Measurements from ENCODE around the gene GLI2. TPM values are rescaled to one million over a fixed set of nuclear protein-coding genes. Genes with fewer than 3 reads are reported as not detected.

Gene GLI2
- polyA plus RNA-seq, 1 experiment: 8.1 TPM

- ChIA-PET CTCF (no interaction called here), POLR2A (no interaction called here)
- DNase-seq (ENCODE audit: low read depth): no peak
- H3K36me3 ChIP-seq (ENCODE audit: control insufficient read depth, insufficient read depth, low read length): peaks cover 1% of the 10 kb centered on the region
- no peaks in the 10 kb centered on the region for H3K27me3 ChIP-seq (ENCODE audit: control insufficient read depth, insufficient read depth, low read length)
- no peak overlapping the region for H3K4me3 ChIP-seq (ENCODE audit: low read depth, low read length)
- no peak for TF ChIP-seq CTCF (IDR thresholded peaks at IDR 0.05; ENCODE audit: insufficient read depth, low read depth, low read length)
These were observed 31.0 kb downstream of the GLI2 start for GRCh38 chr2:120766470-120767351.

GRCh38 chr2:120767486-120768005, 31.9 kb downstream of the GLI2 start:
- Histone ChIP-seq H3K36me3 (ENCODE audit: control insufficient read depth, insufficient read depth, low read length) (peaks cover 1% of the 10 kb centered on the region), H3K4me3 (ENCODE audit: low read depth, low read length) (no peak overlapping the region), H3K27me3 (ENCODE audit: control insufficient read depth, insufficient read depth, low read length) (no peaks in the 10 kb centered on the region)
- no peak for DNase-seq (ENCODE audit: low read depth)
- ChIA-PET POLR2A (no interaction called here), CTCF (no interaction called here)
- no peak for TF ChIP-seq CTCF (IDR thresholded peaks at IDR 0.05; ENCODE audit: insufficient read depth, low read depth, low read length)

GRCh38 chr2:120768112-120769048, 32.7 kb downstream of the GLI2 start:
- TF ChIP-seq CTCF (IDR thresholded peaks at IDR 0.05; ENCODE audit: insufficient read depth, low read depth, low read length): no peak
- ChIA-PET POLR2A (no interaction called here), CTCF (no interaction called here)

GRCh38 chr2:120769076-120769786, 33.6 kb downstream of the GLI2 start:
- DNase-seq (ENCODE audit: low read depth): no peak
- Histone ChIP-seq H3K27me3 (ENCODE audit: control insufficient read depth, insufficient read depth, low read length) (no peaks in the 10 kb centered on the region), H3K4me3 (ENCODE audit: low read depth, low read length) (no peak overlapping the region), H3K36me3 (ENCODE audit: control insufficient read depth, insufficient read depth, low read length) (peaks cover 1% of the 10 kb centered on the region)
- ChIA-PET POLR2A (no interaction called here), CTCF (no interaction called here)
- no peak for TF ChIP-seq CTCF (IDR thresholded peaks at IDR 0.05; ENCODE audit: insufficient read depth, low read depth, low read length)

More at GRCh38 chr2:120768112-120769048, 32.7 kb downstream of the GLI2 start:
- H3K36me3 ChIP-seq (ENCODE audit: control insufficient read depth, insufficient read depth, low read length): peaks cover 1% of the 10 kb centered on the region
- DNase-seq (ENCODE audit: low read depth): no peak
- H3K27me3 ChIP-seq (ENCODE audit: control insufficient read depth, insufficient read depth, low read length): no peaks in the 10 kb centered on the region
- H3K4me3 ChIP-seq (ENCODE audit: low read depth, low read length): no peak overlapping the region

All from BJ (cell line).